GM15510 (cell line): ENCODE results near the gene FGF3.

Experiments used
- POLR2A ChIP-seq: IDR thresholded peaks from 3 replicates; pipeline ENCODE4 v1.6.1; 2011; ENCODE audit warnings: borderline replicate concordance; ENCODE audit not compliant: insufficient read length; ENCODE audit errors: extremely low read depth

Gene FGF3

GRCh38 chr11:69788956-69789355 lies 30.3 kb downstream of the FGF3 start:
- no peak for TF ChIP-seq POLR2A

GRCh38 chr11:69787906-69788305 lies 31.3 kb downstream of the FGF3 start:
- TF ChIP-seq POLR2A, result no peak

- TF ChIP-seq POLR2A, result no peak
Measured at GRCh38 chr11:69787457-69787856, 31.8 kb downstream of the FGF3 start.

- no peak for TF ChIP-seq POLR2A
Measured at GRCh38 chr11:69781241-69781640, 38.0 kb downstream of the FGF3 start.

- TF ChIP-seq POLR2A, result no peak
Measured at GRCh38 chr11:69778373-69778772, 40.8 kb downstream of the FGF3 start.

- no peak for TF ChIP-seq POLR2A
Measured at GRCh38 chr11:69775163-69775755, 44.0 kb downstream of the FGF3 start, which contains the start of gene FGF4. FGF4 (minus strand) TSS chr11:69775341; CDS start chr11:69775084, 257 bp downstream.

- TF ChIP-seq POLR2A, result no peak
Measured at GRCh38 chr11:69774354-69775162, 44.7 kb downstream of the FGF3 start.

GRCh38 chr11:69773626-69774353 lies 45.4 kb downstream of the FGF3 start:
- TF ChIP-seq POLR2A, result no peak

- no peak for TF ChIP-seq POLR2A
Measured at GRCh38 chr11:69771466-69771865, 47.8 kb downstream of the FGF3 start.

- TF ChIP-seq POLR2A, result no peak
Measured at GRCh38 chr11:69770540-69770939, 48.7 kb downstream of the FGF3 start.

- TF ChIP-seq POLR2A, result no peak
Measured at GRCh38 chr11:69765498-69765995, 53.7 kb downstream of the FGF3 start.

GRCh38 chr11:69760319-69760718 lies 58.9 kb downstream of the FGF3 start:
- TF ChIP-seq POLR2A, result no peak
